NOMO-1 treated with DMSO at 0.1 percent for 48 hours (cell line): ENCODE results near the gene SMIM45.

Experiments used
- DNase-seq: peaks from one replicate; lab custom pipeline; 2025; ENCODE audit not compliant: unreplicated experiment; lab: John Stamatoyannopoulos, UW

SMIM45 gene

GRCh38 chr22:41968601-41969000, 16.7 kb downstream of the SMIM45 start:
- no peak for DNase-seq

GRCh38 chr22:41969110-41969646, 17.2 kb downstream of the SMIM45 start, which contains the start of gene SEPTIN3:
TSS of gene SEPTIN3 (plus strand) at chr22:41969443. CDS start at chr22:41971493, 2,050 bp downstream.
- no peak for DNase-seq

DNA sequence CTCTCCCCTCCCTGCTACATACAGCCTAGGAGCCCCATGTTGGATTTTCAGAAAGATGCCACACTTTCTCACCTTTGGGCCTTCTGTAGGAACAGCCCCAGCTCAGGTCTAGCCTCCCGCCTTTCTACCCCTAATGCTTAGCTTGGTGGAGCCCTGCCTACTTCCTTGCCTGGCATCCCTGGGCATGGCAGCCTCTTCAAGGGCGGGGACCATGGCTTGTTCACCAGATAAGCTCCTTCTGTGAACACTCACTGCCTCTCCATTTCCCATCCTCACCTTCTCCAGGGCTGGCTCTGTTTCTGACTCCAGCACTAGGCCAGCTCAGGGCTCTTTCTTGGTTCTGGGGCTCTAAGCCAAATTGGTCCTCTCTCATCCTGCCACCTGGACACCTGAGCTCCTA, 18.7 kb downstream of the SMIM45 start:
- no peak for DNase-seq

DNA sequence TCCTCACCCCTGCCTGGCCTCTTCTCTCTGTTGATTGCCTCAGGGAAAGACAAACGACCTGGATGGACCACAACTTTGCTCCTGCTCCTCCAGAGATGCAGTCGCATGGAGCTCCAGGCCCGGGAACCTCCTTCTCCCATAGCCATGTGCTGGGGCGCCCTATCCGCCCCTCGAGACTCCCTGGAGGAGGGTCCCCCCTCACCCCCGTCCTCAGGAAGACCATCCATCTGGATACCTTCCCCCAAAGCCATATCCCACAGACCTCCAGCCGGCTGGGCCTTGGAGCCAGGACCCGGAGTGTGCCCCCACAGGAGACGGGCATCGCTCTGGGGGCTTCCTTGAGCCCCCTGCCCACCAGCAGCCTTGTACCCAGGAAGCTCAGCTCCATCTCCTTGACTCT, 19.5 kb downstream of the SMIM45 start:
- no peak for DNase-seq

DNA sequence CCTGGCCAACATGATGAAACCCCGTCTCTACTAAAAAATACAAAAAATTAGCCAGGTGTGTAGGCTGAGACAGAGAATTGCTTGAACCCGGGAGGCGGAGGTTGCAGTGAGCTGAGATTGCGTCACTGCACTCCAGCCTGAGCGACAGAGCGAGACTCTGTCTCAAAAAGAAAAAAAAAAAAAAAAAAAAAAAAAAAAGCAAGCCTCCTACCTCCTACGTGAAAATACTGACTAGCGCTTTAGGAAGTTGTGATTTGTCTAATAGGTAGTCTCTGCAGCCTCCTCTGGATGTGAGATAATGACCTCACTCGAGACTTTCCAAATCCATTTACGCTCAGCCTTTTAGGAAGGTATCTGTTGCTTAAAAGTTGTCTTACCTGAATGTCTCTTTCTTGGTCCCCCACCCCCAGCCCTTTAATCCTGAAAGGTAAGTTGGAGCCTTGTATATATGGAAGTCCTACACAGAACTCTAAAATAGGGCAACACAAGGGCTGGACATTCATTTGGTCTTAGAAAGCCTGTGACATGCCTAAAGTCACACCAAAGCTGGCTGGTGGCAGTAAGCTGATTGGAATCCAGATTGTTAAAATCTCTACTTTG, 22.8 kb downstream of the SMIM45 start:
- DNase-seq = no peak

DNA sequence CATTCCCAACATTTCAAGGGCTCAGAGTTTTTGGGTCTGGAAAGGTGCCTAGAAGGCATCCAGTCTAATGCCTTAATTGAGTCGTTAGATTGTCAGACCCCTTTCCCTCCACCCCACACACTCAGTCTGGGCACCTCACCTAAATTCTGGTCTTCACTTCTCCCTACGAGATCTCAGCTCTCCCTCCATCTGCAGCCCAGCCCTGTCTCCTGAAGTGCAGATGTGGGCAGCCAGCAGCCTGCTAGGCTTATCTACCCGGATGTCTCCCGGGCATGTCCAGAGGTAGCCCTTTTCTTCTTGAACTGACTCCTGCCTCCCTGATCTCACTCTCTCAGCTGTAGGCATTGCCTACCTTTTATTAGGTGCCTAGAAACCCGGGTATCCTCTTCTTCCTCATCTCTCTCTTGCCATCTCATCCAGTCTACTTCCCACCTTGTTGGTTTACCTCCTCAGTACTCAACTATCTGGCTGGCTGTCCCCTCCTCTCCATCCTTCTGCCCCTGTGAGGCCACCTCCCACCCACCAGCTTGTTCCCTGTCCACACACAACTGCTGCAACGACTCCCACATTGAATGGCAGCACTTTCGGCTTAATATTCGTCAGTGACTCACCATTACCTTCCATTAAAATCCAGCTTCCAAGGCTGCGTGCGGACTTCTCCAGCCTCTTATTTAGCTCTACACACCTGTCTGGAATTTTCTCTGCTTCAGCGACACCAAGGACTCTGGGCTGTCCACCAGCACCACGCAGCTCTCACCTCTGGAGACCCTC, 23.5 kb downstream of the SMIM45 start:
- no peak for DNase-seq

- DNase-seq = peak; percentile 41
These were observed 24.3 kb downstream of the SMIM45 start for GRCh38 chr22:41976070-41976901.

- DNase-seq = no peak
These were observed 25.1 kb downstream of the SMIM45 start for GRCh38 chr22:41976961-41977566.

GRCh38 chr22:41978732-41979131, 26.8 kb downstream of the SMIM45 start:
- DNase-seq = no peak

- DNase-seq = no peak
These were observed 27.7 kb downstream of the SMIM45 start for GRCh38 chr22:41979423-41980250.

DNA sequence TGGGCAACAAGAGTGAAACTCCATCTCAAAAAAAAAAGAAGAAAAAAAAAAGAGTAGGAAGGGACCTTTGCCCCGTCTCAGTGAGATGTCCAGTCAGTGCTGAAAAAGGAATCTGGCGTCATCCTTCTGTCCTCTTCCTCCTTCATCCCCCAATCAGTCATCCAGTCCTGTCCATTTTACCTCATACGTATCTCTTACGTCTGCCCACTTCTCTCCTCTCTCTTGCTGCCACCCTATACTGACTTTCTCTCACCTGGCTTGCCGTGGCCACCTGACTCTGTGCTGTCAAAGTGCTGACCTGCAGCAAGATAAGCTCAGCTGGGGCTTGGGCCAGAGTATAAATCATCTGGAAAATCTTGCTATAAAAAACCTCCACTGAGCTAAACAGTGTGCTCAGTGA, 30.9 kb downstream of the SMIM45 start:
- DNase-seq = no peak

GRCh38 chr22:41983513-41984405, 31.8 kb downstream of the SMIM45 start:
- peak; percentile 45 for DNase-seq

DNA sequence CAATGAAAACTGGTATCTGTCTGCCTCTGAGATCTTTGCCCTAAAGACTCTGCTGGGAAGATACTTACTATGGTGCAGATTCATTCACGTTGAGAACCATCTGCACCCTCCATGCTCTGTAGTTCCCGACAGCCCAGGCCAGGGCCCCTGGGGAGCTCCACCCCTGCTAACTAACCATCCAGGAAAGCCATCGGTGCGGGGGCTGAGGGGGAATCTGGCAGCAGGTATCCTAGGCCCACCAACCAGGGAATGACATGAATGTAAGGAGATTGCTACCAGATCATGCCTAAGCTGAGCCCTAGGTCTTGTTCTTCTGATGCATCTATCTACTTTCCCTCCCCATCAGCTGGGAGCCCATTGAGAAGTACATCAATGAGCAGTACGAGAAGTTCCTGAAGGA, 35.3 kb downstream of the SMIM45 start:
- no peak for DNase-seq

DNA sequence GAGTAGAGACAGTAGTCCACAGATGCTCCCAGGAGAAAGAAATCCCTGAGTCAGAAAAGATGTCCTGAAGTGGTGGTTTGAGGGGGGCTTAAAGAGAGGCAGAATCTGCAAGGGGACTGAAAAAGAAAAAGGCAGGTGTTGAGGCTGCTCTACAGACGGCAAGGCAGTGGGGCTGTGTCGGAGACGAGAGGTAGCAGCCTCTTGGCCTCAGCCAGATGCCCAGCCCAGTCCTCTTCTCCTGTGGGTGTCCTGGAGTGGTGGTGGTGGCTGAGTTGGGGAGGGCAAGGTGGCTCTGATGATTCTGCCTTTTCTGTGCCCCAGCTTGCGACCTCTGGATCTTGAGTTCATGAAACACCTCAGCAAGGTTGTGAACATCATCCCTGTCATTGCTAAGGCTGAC, 37.3 kb downstream of the SMIM45 start:
- no peak for DNase-seq

GRCh38 chr22:41991111-41991510, 39.2 kb downstream of the SMIM45 start:
- DNase-seq = no peak

DNA sequence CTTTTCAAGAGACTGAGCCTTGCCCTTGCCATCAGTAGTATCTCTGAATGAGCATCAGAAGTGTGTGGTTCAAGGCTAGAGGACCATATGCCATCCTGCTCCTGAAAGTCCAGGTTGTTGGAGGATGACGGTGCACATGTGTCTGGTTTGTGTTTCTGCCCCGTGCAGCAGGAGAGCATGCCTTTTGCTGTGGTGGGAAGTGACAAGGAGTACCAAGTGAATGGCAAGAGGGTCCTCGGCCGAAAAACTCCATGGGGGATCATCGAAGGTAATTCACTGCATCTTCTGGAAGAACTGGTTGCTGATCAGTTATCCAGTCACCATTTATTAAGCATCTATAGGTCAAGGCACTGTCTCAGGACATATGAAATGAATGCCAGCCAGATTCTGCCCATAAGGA, 40.5 kb downstream of the SMIM45 start:
- no peak for DNase-seq

- DNase-seq = peak; percentile 8
These were observed 43.3 kb downstream of the SMIM45 start for GRCh38 chr22:41995211-41995610.

DNA sequence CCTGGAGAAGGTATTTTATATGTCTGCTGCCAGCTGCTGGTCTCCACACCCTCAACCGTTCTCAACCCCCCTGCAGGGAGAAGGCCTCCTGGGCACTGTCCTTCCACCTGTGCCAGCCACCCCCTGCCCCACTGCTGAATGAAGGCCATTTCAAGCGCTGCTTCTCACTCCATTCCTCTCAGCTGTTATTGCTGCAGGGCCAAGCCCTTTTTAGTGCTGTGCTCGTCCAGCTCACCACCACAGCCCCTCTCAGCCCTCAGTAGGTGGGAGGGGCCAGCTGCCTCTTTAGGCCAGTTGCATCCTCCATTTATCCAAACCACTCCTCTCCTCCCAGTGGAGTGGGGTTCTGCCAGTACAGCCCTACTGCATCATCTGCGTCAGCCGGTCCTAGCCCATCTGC, 44.9 kb downstream of the SMIM45 start:
- DNase-seq = no peak
